Measurements from ENCODE around the gene FAM53B.
"Not testable (repeated sequence)": the region's sequence is repeated elsewhere in the genome, so short reads cannot be mapped to it uniquely, and the experiment has no call there.

Gene FAM53B

DNA sequence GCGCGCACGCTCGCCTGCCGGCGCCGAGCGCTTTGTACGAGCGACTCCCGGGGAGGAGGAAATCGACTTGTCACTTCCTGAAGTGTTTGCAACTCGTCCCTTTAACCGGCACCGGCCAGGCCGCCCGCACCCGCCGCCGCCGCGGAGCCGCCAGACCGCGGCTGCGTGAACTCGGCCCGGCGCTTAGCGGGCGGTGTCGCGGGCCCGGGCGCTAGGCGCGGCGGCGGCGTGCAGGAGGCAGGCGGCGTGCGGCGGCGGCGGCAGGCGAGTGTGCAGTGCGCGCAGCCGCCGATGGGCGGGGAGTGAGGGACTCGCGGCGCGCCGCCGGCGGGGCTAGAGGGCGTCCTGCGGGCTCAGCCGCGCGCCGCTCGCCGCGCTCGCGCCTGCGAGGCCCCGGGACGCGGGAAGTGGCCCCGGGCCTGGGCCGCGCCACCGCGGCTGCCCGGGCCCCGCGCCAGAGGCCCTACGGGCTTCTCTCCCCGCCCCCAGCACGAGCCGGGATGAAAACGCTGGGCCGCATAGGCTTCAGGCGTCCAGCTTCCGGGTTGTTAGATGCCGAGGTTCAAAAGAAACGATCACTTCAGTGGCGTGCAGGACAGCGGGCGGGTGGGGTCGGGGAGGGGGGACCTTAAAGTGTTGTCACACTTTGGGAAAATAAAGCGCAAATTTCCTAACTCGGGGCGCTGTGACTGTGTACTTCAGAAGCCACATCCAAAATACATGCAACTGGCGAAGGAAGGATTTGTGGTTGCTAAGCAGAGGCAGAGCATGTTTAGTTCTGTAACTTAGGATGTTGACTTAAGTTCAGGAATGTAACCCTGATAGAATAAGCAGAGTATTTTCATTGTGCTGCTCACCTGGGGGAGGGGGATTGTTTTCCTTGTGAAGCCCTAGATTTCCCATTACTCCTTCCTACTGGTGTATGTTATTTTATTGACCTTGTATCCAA, at the start of gene FAM53B:
FAM53B (minus strand) TSS at position 277 of the 949 bp plus-strand sequence. CDS start 37,665 bp downstream, outside the sequence.
- H3K27ac ChIP-seq: peak within 1 kb of the TSS; percentile 63 to 98 (median 90)
- peak within 1 kb of the TSS; percentile 56 to 88 (median 72) for H3K4me3 ChIP-seq

DNA sequence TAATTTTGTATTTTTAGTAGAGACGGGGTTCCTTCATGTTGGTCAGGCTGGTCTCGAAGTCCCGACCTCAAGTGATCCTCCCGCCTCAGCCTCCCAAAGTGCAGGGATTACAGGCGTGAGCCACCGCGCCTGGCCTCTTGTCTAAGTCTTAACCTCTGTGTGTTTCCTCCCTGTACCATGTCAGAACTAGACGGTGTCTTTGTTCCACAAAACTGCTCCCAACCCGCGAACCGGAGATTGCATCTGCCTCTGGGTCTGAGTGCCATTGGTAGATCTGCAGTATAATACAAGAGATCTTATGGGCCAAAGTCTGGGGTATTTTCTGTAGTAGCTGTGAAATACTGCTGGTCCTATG, 48.8 kb upstream of the FAM53B start:
- peak overlapping the region in 6 of 7 experiments; percentile 61 to 97 (median 93) for H3K4me3 ChIP-seq
- no peak overlapping the region for H3K27ac ChIP-seq

GRCh38 chr10:124791547-124792348, 47.6 kb upstream of the FAM53B start, which contains the start of gene EEF1AKMT2:
Gene EEF1AKMT2 (minus strand): TSS chr10:124791887. CDS start chr10:124791833, 54 bp downstream.
- peak within 1 kb of the TSS; percentile 61 to 99 (median 95) for H3K4me3 ChIP-seq
- peak within 1 kb of the TSS; percentile 82 to 99 (median 96) for H3K27ac ChIP-seq

- H3K4me3 ChIP-seq, H3K27ac ChIP-seq: not testable (repeated sequence)
Observed at GRCh38 chr10:124782900-124783299, 38.7 kb upstream of the FAM53B start.

- no peak overlapping the region for H3K27ac ChIP-seq
- no peak overlapping the region for H3K4me3 ChIP-seq
Observed at GRCh38 chr10:124768791-124769190, 24.6 kb upstream of the FAM53B start.

GRCh38 chr10:124765256-124765655, 21.1 kb upstream of the FAM53B start:
- Histone ChIP-seq H3K4me3 (no peak overlapping the region), H3K27ac (no peak overlapping the region)

- H3K27ac ChIP-seq: no peak overlapping the region
Observed at GRCh38 chr10:124763267-124763666, 19.1 kb upstream of the FAM53B start.

DNA sequence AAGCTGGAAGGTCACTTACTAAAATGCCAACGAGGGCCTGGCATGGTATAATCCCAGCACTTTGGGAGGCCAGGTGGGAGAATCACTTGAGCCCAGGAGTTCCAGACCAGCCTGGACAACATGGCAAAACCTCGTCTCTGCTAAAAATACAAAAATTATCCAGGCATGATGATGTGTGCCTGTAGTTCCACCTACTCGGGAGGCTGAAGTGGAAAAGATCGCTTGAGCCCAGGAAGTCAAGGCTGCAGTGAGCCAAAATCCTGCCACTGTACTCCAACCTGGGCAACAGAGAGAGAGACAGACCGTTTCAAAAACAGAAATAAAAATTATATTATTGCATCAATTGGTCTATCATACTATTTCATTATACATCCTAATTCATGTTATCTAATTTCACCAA, 18.1 kb upstream of the FAM53B start:
- H3K27ac ChIP-seq: no peak overlapping the region
- H3K4me3 ChIP-seq: no peak overlapping the region

More at GRCh38 chr10:124763267-124763666, 19.1 kb upstream of the FAM53B start:
- no peak overlapping the region for H3K4me3 ChIP-seq

DNA sequence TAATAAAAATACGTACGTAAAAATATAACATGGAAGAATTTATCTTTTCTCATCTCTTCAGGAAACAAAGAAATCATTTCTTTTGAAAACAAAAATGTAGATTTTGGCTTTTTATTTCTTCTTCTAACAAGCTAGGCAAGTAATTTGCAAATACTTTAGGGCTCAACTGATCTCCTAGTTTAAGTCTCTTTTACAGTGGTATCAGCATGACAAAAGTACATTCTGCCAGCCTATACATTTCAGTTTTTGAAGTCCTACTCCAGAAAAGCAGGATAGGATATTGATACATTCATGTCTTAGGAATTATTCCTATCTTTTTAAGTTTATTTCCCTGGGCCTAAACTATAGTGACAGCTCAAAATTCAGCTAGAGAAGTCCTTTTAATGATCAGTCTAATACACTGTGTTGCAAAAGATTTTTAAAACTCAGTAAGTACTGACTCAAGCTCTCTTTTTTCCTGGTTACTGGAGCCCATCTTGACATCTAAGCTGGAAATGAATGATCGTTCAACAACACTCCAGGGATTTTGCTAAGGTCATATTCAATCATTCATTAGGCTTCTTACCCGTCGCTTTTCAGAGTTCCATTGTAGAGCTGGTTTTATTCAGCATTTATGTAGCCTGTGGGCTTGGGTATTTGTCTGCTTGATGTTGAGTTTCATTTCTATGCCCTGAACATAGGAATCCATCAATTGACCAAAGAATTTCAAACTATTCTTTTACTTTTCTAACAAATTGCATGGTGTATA, 12.2 kb upstream of the FAM53B start:
- no peak overlapping the region for H3K27ac ChIP-seq
- H3K4me3 ChIP-seq: no peak overlapping the region

DNA sequence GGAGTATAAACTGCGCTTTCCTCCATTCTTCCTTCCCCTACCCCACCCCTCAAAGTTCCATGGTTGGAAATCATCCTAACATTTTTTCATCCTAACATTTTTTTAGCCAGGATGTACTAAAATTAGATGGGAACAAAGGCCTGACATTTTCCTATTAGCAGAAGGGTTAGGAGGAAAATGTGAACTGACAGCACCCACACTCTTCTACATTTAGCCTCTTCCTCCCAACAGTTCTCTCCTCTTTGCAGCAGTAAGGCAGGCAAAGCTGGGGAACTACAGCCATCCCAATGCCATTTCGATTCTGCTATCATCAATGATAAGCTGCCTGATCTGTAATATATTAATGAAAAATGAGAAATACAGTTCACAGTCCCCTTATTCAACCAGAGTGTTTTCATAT, 11.4 kb upstream of the FAM53B start:
- H3K27ac ChIP-seq: no peak overlapping the region
- H3K4me3 ChIP-seq: no peak overlapping the region

DNA sequence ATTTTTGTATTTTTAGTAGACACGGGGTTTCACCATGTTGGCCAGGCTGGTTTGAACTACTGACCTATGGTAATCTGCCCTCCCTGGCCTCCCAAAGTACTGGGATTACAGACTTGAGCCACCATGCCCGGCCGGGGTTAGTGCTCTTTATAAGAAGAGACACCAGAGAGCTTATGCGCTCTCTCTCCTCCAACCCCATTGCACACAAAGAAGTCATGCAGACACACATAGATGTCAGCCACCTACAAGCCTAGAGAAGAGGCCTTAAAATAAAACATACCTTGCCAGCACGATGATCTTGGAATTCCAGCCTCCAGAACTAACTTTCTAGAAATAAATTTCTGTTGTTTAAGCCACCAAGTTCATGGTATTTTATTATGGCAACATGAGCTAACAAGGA, 10.0 kb upstream of the FAM53B start:
- H3K27ac ChIP-seq: no peak overlapping the region
- no peak overlapping the region for H3K4me3 ChIP-seq

GRCh38 chr10:124748953-124749645, 4.9 kb upstream of the FAM53B start:
- Histone ChIP-seq H3K4me3 (no peak overlapping the region), H3K27ac (peak overlapping the region in 1 of 21 experiments; percentile 24)

DNA sequence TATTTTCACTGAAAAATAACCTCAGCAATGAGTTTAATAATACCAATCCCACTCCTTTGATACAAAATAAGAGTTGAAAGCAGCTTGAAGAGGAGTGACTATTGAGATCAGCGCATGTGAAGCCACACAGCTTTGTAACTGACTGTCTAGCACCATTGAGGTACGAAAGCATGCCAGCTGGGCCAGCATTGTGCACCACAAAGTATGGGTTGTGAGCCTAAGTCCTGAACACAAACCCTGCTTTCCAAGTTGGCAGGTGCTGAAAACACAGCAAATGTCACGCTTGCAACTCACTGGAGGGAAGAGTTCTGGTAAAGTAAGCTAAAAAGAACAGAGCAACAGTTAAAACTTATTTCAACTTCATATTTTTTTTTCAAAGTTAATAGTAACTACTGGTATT, 4.0 kb upstream of the FAM53B start:
- Histone ChIP-seq H3K4me3 (no peak overlapping the region), H3K27ac (peak overlapping the region in 3 of 21 experiments; percentile 6 to 90 (median 67))

DNA sequence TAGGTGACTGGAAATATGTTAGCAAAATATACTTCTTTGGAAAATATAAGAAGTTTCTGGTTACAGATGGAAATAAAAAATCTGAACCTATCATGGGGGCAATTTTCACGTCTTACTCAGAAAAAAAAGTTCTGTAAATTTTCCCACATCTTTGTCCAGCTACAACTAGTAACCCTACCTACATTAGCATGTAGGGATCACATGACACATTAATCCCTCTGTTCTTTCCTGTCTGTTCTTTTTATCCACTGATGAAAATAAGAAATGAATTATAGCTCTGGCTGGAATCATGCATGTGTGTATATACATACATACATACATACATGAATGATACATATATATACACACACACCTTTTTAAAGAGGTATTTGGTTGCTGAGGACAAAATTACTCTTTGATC, 3.6 kb upstream of the FAM53B start:
- Histone ChIP-seq H3K4me3 (no peak overlapping the region), H3K27ac (peak overlapping the region in 6 of 21 experiments; percentile 5 to 90 (median 43))

GRCh38 chr10:124746992-124747391, 2.8 kb upstream of the FAM53B start:
- Histone ChIP-seq H3K27ac (peak overlapping the region in 16 of 21 experiments; percentile 0 to 90 (median 58)), H3K4me3 (no peak overlapping the region)

- H3K27ac ChIP-seq: peak overlapping the region in 17 of 21 experiments; percentile 0 to 90 (median 53)
- H3K4me3 ChIP-seq: not testable (repeated sequence)
Observed at GRCh38 chr10:124746447-124746846, 2.3 kb upstream of the FAM53B start.

GRCh38 chr10:124745673-124746072, 1.5 kb upstream of the FAM53B start:
- peak overlapping the region in 13 of 21 experiments; percentile 20 to 90 (median 81) for H3K27ac ChIP-seq
- H3K4me3 ChIP-seq: no peak overlapping the region

DNA sequence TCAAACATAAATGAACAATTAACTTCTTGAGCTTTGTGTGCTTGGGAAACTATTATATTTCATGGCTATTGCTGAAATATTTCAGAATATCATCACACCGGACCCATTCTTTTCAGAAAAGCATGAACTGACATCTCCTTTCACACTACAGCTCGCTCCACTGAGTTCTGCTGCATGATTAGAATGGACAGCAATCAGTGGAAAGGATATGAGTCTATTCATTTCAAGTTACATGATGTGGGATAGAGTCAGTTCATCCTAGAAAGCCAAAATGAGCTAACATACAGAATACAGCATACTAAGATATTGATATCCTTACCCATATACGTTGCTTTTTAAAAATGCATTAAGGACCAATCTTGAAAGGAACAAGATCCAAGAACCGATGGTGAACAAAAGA, 1.1 kb upstream of the FAM53B start:
- Histone ChIP-seq H3K4me3 (no peak overlapping the region), H3K27ac (peak overlapping the region in 16 of 21 experiments; percentile 14 to 90 (median 80))

All from skin epidermis (tissue), 12 donors.